ENCODE measurements around the gene ZC3H14. TPM values are rescaled to one million over a fixed set of nuclear protein-coding genes. Genes with fewer than 3 reads are reported as not detected.
"Not testable (repeated sequence)": the region's sequence is repeated elsewhere in the genome, so short reads cannot be mapped to it uniquely, and the experiment has no call there.

The ZC3H14 gene
- total and polyA plus RNA-seq, 12 donors, result 24.5 to 49.4 (median 38.0) TPM

DNA sequence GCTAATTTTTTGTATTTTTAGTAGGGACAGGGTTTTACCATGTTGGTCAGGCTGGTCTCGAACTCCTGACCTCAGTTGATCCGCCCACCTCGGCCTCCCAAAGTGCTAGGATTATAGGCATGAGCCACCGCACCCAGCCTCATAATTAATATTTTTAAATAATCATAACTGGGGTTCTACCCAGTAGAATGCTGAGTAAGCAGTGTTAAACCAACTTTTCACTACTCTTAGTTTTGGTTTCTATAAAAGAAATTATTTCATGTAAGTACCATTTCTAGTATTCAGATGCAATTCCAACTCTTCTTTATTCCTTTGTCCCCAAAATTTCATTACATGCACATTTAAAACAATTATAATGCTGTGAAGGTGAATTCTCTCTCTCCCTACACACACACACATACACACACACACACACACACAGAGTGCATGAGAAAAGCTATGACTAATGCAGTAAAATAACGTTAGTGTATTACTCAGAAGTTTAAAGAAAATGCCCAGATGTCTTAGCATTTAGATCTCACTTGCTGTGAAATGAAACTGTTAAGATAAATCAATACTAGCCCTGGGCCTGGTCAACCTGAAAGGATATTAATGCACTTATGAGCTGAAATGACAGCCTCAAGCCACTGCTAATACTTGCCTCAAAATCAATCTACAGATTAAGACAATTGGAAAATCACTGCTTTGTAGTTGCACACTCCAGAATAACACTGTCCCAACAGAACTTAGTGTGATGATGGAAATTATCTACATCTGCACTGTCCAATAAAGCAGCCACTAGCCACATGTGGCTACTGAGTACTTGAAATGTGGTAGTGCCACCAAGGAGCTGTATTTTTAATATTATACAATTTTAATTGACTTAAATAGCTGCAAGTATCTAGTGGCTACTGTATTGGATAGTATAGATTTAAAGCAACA, 44.0 kb upstream of the ZC3H14 start:
- intact Hi-C loops (cut with DNase I), result no loop called here
- Histone ChIP-seq H3K4me1 (peaks cover 3 to 30% (median 14%) of the 10 kb centered on the region in 9 donors), H3K9me3 (peaks cover 0 to 6% (median 0%) of the 10 kb centered on the region in 11 donors), H3K27me3 (no peaks in the 10 kb centered on the region), H3K36me3 (peaks cover 0 to 33% (median 0%) of the 10 kb centered on the region in 9 donors), H3K4me3 (no peak overlapping the region), H3K27ac (no peak overlapping the region)
- ATAC-seq (no peak), DNase-seq (no peak)
- WGBS, 2 donors, result 83 to 84% methylated on average over 5 of the region's 5 CpGs
- TF ChIP-seq, protein P1, sequence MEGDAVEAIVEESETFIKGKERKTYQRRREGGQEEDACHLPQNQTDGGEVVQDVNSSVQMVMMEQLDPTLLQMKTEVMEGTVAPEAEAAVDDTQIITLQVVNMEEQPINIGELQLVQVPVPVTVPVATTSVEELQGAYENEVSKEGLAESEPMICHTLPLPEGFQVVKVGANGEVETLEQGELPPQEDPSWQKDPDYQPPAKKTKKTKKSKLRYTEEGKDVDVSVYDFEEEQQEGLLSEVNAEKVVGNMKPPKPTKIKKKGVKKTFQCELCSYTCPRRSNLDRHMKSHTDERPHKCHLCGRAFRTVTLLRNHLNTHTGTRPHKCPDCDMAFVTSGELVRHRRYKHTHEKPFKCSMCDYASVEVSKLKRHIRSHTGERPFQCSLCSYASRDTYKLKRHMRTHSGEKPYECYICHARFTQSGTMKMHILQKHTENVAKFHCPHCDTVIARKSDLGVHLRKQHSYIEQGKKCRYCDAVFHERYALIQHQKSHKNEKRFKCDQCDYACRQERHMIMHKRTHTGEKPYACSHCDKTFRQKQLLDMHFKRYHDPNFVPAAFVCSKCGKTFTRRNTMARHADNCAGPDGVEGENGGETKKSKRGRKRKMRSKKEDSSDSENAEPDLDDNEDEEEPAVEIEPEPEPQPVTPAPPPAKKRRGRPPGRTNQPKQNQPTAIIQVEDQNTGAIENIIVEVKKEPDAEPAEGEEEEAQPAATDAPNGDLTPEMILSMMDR (IDR thresholded peaks at IDR 0.05), result no peak

DNA sequence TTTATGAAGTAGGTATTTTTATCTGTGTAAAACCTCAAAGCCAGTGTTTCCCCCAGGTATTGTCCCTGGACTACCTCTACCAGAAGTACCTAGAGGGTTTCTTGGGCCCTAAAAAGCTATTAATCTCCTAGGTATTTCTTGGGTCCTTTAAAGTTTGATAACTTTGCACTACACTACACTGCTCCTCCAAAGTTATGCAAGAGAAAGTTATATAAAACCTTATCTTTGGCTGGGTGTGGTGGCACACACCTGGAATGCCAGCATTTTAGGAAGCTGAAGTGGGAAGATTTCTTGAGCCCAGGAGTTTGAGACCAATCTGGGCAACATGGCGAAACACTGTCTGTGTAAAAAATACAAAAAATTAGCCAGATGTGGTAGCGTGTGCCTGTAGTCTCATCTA, 42.9 kb upstream of the ZC3H14 start:
- no peak overlapping the region for H3K4me3 ChIP-seq
- H3K4me1 ChIP-seq, result peaks cover 3 to 29% (median 14%) of the 10 kb centered on the region in 9 donors
- no peak overlapping the region for H3K27ac ChIP-seq
- 94 to 97% methylated on average over 2 of the region's 2 CpGs for WGBS, 2 donors
- no peak for DNase-seq
- H3K9me3 ChIP-seq, result peaks cover 0 to 9% (median 0%) of the 10 kb centered on the region in 11 donors
- TF ChIP-seq, protein P1 (IDR thresholded peaks at IDR 0.05), result no peak
- H3K27me3 ChIP-seq, result no peaks in the 10 kb centered on the region
- H3K36me3 ChIP-seq, result peaks cover 0 to 25% (median 0%) of the 10 kb centered on the region in 9 donors
- ATAC-seq, result no peak
- intact Hi-C loops (cut with DNase I), result no loop called here

DNA sequence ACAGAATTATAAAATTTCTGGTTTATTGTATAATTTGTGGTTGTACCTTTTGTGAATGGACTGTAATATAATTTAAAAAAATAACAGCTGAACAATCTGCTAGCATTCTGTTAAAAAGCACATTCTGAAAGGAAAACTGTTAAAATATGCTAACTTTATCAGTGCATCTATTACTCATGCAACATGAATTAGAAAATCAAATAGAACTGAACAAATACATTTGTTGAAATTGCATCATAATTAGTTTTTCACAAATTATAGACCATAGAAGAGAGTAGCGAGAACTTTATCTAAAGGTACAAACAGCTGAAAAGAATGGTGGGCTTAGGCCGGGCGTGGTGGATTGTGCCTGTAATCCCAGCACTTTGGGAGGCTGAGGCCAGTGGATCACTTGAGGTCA, 41.0 kb upstream of the ZC3H14 start:
- intact Hi-C loops (cut with DNase I), result no loop called here
- Histone ChIP-seq H3K36me3 (peaks cover 0 to 19% (median 0%) of the 10 kb centered on the region in 9 donors), H3K4me1 (peaks cover 0 to 17% (median 5%) of the 10 kb centered on the region in 9 donors), H3K4me3 (no peak overlapping the region), H3K27ac (no peak overlapping the region), H3K27me3 (no peaks in the 10 kb centered on the region), H3K9me3 (peaks cover 0 to 9% (median 0%) of the 10 kb centered on the region in 11 donors)
- 81 to 95% methylated on average over 3 of the region's 3 CpGs for WGBS, 2 donors
- DNase-seq (no peak), ATAC-seq (no peak)
- TF ChIP-seq, protein P1 (IDR thresholded peaks at IDR 0.05), result no peak

DNA sequence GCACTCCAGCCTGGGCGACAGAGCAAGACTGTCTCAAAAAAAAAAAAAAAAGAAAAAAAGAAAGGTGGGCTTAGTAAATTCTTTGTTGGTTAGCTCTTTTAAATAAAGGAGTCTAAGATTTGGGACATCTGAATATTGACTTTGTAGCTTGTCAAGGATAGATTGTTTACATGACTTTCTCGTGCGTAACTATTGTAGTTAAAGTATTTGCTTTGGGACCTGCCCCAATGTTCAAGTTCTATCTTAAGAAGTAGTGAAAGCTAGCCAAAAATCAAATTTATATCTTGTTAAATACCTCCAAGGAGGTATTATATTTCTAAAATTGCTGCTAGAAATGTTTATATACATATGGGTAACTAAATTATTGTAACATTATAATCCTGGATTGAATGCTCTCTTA, 40.4 kb upstream of the ZC3H14 start:
- Histone ChIP-seq H3K27ac (no peak overlapping the region), H3K4me3 (no peak overlapping the region), H3K36me3 (peaks cover 0 to 16% (median 0%) of the 10 kb centered on the region in 9 donors), H3K27me3 (no peaks in the 10 kb centered on the region), H3K4me1 (peaks cover 0 to 17% (median 5%) of the 10 kb centered on the region in 9 donors), H3K9me3 (peaks cover 0 to 9% (median 0%) of the 10 kb centered on the region in 11 donors)
- no peak for DNase-seq
- 69 to 73% methylated on average over 3 of the region's 3 CpGs for WGBS, 2 donors
- intact Hi-C loops (cut with DNase I), result no loop called here
- no peak for ATAC-seq
- TF ChIP-seq, protein P1 (IDR thresholded peaks at IDR 0.05), result no peak

DNA sequence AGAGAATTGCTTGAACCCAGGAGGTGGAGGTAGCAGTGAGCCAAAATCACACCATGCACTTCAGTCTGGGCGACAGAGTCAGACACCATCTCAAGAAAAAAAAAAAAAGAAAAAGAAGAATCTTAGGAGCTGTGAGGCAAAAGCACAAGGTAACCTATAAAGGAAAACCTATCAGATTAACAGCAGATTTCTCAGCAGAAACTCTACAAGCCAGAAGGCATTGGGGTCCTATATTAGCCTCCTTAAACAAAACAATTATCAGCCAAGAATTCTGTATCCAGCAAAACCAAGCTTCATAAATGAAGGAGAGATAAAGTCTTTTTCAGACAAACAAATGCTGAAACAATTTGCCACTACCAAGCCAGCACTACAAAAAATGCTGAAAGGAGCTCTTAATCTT, 32.9 kb upstream of the ZC3H14 start:
- H3K27me3 ChIP-seq; ATAC-seq; H3K27ac ChIP-seq; intact Hi-C loops (cut with DNase I); H3K4me3 ChIP-seq; DNase-seq; H3K4me1 ChIP-seq: not testable (repeated sequence)
- peaks cover 0 to 33% (median 0%) of the 10 kb centered on the region in 9 donors for H3K36me3 ChIP-seq
- peaks cover 0 to 16% (median 7%) of the 10 kb centered on the region in 11 donors for H3K9me3 ChIP-seq
- WGBS, 2 donors, result 94 to 100% methylated on average over 1 of the region's 1 CpG
